Brain microvascular endothelial cell (primary cell): ENCODE results near the gene KANSL3.
"Not testable (repeated sequence)": the region's sequence is repeated elsewhere in the genome, so short reads cannot be mapped to it uniquely, and the experiment has no call there.

Experiments used
- DNase-seq: peaks from one replicate; pipeline ENCODE4 v3.0.0-alpha.2; 2020
- H3K27ac ChIP-seq: fragments of 250-450 bp; sonication (Bioruptor Pico); 2 replicates; pipeline ENCODE4 v1.5.1; 2020; ENCODE audit warnings: mild to moderate bottlenecking, moderate library complexity
- H3K27me3 ChIP-seq: fragments of 250-450 bp; sonication (Bioruptor Pico); replicated peaks from 2 replicates; pipeline ENCODE4 v1.5.1; 2020; ENCODE audit warnings: mild to moderate bottlenecking
- H3K36me3 ChIP-seq: fragments of 250-450 bp; sonication (Bioruptor Pico); replicated peaks from 2 replicates; pipeline ENCODE4 v1.5.1; 2020; ENCODE audit warnings: mild to moderate bottlenecking
- H3K4me3 ChIP-seq: 2 replicates; pipeline ENCODE4 v1.5.1; 2011; ENCODE audit warnings: low read depth, mild to moderate bottlenecking, control low read depth, low read length, moderate library complexity
- in situ Hi-C: cut with HindIII; loops from 2 replicates; pipeline ENCODE4 v1.10.0; 2017; ENCODE audit warnings: low sequenced_read_pairs, low pct_ligation_motif_present
- TF ChIP-seq, protein P1 (sequence below): IDR thresholded peaks from 2 replicates; pipeline ENCODE4 v1.5.1; 2011; ENCODE audit warnings: low read depth, mild to moderate bottlenecking, moderate library complexity, low read length, control low read depth, inconsistent platforms; ENCODE audit errors: missing control alignments

KANSL3 gene

DNA sequence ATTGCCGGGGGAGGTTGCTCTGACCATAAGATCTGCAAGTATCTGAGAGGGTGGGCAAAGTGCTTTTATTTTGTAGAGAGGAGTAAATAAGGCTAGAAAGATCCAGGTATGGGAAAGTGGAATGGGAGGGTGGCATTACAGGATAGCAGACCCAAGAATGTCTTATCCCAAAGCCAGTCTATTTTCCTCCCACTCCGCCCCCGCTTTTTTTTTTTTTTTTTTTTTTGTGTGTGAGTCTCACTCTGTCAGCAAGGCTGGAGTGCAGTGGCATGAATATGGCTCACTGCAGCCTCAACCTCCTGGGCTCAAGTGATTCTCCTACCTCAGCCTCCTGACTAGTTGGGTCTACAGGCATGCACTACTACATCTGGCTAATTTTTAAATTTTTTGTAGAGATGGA, 70.0 kb downstream of the KANSL3 start:
- TF ChIP-seq, protein P1, sequence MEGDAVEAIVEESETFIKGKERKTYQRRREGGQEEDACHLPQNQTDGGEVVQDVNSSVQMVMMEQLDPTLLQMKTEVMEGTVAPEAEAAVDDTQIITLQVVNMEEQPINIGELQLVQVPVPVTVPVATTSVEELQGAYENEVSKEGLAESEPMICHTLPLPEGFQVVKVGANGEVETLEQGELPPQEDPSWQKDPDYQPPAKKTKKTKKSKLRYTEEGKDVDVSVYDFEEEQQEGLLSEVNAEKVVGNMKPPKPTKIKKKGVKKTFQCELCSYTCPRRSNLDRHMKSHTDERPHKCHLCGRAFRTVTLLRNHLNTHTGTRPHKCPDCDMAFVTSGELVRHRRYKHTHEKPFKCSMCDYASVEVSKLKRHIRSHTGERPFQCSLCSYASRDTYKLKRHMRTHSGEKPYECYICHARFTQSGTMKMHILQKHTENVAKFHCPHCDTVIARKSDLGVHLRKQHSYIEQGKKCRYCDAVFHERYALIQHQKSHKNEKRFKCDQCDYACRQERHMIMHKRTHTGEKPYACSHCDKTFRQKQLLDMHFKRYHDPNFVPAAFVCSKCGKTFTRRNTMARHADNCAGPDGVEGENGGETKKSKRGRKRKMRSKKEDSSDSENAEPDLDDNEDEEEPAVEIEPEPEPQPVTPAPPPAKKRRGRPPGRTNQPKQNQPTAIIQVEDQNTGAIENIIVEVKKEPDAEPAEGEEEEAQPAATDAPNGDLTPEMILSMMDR: no peak
- no peak for DNase-seq
- H3K36me3 ChIP-seq: no peaks in the 10 kb centered on the region
- no peak overlapping the region for H3K4me3 ChIP-seq
- H3K27me3 ChIP-seq: no peaks in the 10 kb centered on the region
- no peak overlapping the region for H3K27ac ChIP-seq
- in situ Hi-C loops: no loop called here

DNA sequence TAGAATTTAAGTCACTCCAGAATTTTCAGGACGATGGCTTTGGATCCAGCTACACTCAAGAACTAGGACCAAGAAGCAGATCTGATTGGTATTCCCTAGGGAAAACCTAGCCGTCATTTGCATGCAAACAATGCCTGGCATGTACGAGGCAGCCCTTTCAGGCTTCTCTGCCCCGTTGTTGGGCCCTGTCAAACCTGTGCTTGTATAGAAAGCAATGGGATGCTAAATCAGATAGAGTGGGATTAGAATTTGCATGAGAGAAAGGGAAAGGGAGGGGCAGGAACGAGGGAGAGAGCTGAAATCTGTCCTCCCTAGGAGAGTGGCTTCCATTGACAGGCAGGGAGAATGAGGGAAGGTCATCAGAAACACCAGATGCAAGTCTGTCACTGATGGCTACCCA, 73.0 kb downstream of the KANSL3 start:
- Histone ChIP-seq H3K4me3 (no peak overlapping the region), H3K27me3 (no peaks in the 10 kb centered on the region), H3K27ac (no peak overlapping the region), H3K36me3 (no peaks in the 10 kb centered on the region)
- TF ChIP-seq, protein P1: no peak
- DNase-seq: no peak
- in situ Hi-C loops: no loop called here

DNA sequence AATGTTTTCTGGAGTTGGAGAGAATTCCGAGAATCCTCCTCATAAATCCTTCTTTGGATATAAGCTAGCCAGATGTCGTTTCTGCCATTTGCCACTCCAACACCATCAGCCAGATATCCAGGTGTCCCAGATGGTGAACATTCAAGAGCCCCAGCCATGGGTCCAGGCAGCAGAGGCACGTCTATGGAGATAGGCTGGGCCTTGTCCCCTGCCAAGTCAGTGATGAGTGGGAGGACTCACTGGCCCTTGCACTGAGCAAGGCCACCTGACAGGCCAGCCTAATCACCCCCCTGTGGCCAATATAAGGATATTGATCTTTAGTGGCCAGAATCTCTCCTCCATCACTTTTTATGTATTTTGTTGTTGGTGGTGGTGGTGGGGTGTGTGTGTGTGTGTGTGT, 73.5 kb downstream of the KANSL3 start:
- TF ChIP-seq, protein P1: no peak
- H3K27ac ChIP-seq: no peak overlapping the region
- H3K4me3 ChIP-seq: no peak overlapping the region
- no peak for DNase-seq
- no peaks in the 10 kb centered on the region for H3K27me3 ChIP-seq
- in situ Hi-C loops: no loop called here
- no peaks in the 10 kb centered on the region for H3K36me3 ChIP-seq

DNA sequence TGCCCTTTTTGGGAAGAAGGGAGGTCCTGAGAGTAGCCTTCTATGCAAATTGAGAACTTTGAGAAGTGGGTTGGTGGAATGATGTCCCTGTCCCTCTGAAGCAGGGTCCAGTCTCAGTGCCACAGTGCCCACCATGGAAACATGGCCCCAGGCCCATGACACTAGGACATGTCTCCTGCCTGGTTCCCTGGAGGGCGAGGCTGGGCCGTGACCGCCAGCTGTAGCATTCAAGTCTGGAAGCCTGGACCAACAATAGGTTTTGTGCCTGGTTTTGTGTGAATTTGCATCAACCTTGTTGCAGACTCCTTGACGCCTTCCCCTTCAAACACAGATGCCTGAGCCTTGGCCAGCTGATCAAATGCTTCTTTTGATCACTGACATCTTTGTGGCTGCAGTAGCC, 74.1 kb downstream of the KANSL3 start:
- Histone ChIP-seq H3K4me3 (no peak overlapping the region), H3K27me3 (no peaks in the 10 kb centered on the region), H3K27ac (no peak overlapping the region), H3K36me3 (no peaks in the 10 kb centered on the region)
- in situ Hi-C loops: no loop called here
- DNase-seq: no peak
- TF ChIP-seq, protein P1: no peak

DNA sequence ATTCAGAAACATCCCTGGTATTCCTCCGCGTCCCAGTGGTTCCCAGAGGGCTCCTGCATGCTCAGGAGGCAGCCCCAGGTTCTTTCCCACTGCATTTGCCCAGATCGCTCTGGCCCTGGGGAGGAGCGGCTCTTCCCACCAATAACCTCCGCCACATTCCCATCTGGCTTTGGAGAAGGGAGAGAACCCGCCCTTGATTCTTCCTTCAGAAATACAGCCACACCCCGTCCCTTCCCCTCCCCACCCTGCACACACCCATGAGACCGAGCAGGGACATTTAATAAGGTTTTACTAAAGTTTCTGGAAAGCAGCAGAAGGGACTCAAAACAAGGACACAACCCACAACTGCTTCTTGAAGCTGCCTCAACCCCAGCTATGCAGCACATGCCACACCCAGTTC, 79.6 kb downstream of the KANSL3 start:
- TF ChIP-seq, protein P1: no peak
- no peaks in the 10 kb centered on the region for H3K36me3 ChIP-seq
- no peaks in the 10 kb centered on the region for H3K27me3 ChIP-seq
- in situ Hi-C loops: no loop called here
- no peak overlapping the region for H3K27ac ChIP-seq
- DNase-seq: no peak
- no peak overlapping the region for H3K4me3 ChIP-seq

DNA sequence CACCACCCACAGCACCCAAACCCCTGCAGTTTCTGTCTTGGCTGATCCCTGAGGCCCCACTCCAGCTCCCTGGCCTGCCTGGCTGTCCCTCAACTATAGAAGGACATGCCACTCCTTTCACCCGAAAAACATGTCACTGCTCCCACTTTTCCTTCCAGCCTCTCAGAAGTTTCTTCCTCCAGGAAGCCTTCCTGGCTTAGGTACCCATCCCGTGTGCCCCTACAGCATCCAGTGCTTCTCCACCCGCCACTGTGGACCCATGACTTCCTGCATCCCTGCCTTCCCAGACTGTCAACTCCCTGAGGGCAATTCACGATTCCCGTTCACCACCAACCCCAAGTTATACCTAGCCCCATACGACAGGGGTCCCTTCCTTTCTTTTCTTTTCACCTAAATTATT, 80.1 kb downstream of the KANSL3 start:
- DNase-seq: no peak
- in situ Hi-C loops: no loop called here
- no peak overlapping the region for H3K27ac ChIP-seq
- H3K4me3 ChIP-seq: no peak overlapping the region
- no peaks in the 10 kb centered on the region for H3K36me3 ChIP-seq
- H3K27me3 ChIP-seq: no peaks in the 10 kb centered on the region
- TF ChIP-seq, protein P1: no peak

DNA sequence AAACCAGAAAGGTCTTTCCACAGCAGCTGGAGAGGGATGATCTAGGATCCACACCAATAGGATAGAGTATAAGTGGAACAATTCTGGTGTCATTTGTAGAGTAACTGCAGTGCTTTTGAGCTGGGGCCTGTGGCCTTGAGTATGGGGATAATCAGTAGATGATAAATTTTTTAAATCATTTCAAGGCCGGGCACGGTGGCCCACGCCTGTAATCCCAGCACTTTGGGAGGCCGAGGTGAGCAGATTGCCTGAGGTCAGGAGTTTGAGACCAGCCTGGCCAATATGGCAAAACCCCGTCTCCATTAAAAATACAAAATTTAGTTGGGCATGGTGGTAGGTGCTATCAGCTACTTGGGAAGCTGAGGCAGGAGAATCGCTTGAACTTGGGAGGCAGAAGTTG, 80.7 kb downstream of the KANSL3 start:
- H3K4me3 ChIP-seq, DNase-seq, H3K36me3 ChIP-seq, H3K27me3 ChIP-seq, in situ Hi-C loops, H3K27ac ChIP-seq: not testable (repeated sequence)
